GM23338 (cell line): ENCODE results near the gene PAK1. TPM values are rescaled to one million over a fixed set of nuclear protein-coding genes. Genes with fewer than 3 reads are reported as not detected.

ENCODE experiments used
- ATAC-seq: fragments of 200-7000 bp; cut with Tn5 transposase; 3 replicates; pipeline ENCODE4 v1.9.1; 2020
- DNase-seq: peaks from one replicate; pipeline ENCODE4 v3.0.0-alpha.2; 2015; ENCODE audit warnings: low spot score
- H2AFZ ChIP-seq: fragments of 200-600 bp; sonication (generic); 2 replicates; pipeline ENCODE4 v1.8.0; 2016; ENCODE audit warnings: antibody characterized with exemption, mild to moderate bottlenecking, moderate library complexity
- H3F3A ChIP-seq: fragments of 200-600 bp; sonication (generic); replicated peaks from 2 replicates; pipeline ENCODE4 v1.8.0; 2017; ENCODE audit warnings: antibody characterized with exemption, mixed run types, low read depth
- H3K27ac ChIP-seq: fragments of 200-600 bp; sonication (generic); 2 replicates; pipeline ENCODE4 v1.6.1; 2016; ENCODE audit warnings: low read depth
- H3K27me3 ChIP-seq: fragments of 200-600 bp; sonication (generic); 2 replicates; pipeline ENCODE4 v1.8.0; 2016; ENCODE audit warnings: mild to moderate bottlenecking, mixed run types, moderate library complexity; ENCODE audit not compliant: insufficient read depth
- H3K36me3 ChIP-seq: fragments of 200-600 bp; sonication (generic); 2 replicates; pipeline ENCODE4 v1.8.0; 2016; ENCODE audit warnings: mild to moderate bottlenecking; ENCODE audit not compliant: insufficient read depth
- H3K4me1 ChIP-seq: fragments of 200-600 bp; sonication (generic); 2 replicates; pipeline ENCODE4 v1.8.0; 2016; ENCODE audit warnings: mild to moderate bottlenecking, moderate library complexity; ENCODE audit not compliant: insufficient read depth
- H3K4me2 ChIP-seq: fragments of 200-600 bp; sonication (generic); 2 replicates; pipeline ENCODE4 v1.7.1; 2017; ENCODE audit warnings: mixed run types
- H3K4me3 ChIP-seq: fragments of 200-600 bp; sonication (generic); 2 replicates; pipeline ENCODE4 v1.6.1; 2016; ENCODE audit warnings: mixed run types
- H3K79me2 ChIP-seq: fragments of 200-600 bp; sonication (generic); replicated peaks from 2 replicates; pipeline ENCODE4 v1.8.0; 2017; ENCODE audit warnings: mild to moderate bottlenecking; ENCODE audit not compliant: insufficient read depth
- H3K9me2 ChIP-seq: fragments of 200-600 bp; sonication (generic); 2 replicates; pipeline ENCODE4 v1.8.0; 2017; ENCODE audit not compliant: insufficient read depth
- H4K20me1 ChIP-seq: fragments of 200-600 bp; sonication (generic); replicated peaks from 2 replicates; pipeline ENCODE4 v1.8.0; 2017; ENCODE audit warnings: mild to moderate bottlenecking; ENCODE audit not compliant: insufficient read depth
- H3K27ac Mint-ChIP-seq: 2 replicates; pipeline ENCODE4 v1.8.0; 2020; ENCODE audit warnings: inconsistent platforms, mild to moderate bottlenecking, moderate library complexity, mixed read lengths
- H3K27me3 Mint-ChIP-seq: 3 replicates; pipeline ENCODE4 v1.8.0; 2022; ENCODE audit warnings: low read depth, mild to moderate bottlenecking, moderate library complexity, mixed read lengths, inconsistent platforms; ENCODE audit not compliant: insufficient read depth, poor library complexity
- H3K36me3 Mint-ChIP-seq: 3 replicates; pipeline ENCODE4 v1.8.0; 2021; ENCODE audit warnings: low read depth, mild to moderate bottlenecking, inconsistent platforms, moderate library complexity, mixed read lengths
- H3K4me1 Mint-ChIP-seq: 3 replicates; pipeline ENCODE4 v1.8.0; 2020; ENCODE audit warnings: mild to moderate bottlenecking, inconsistent platforms, mixed read lengths
- H3K4me3 Mint-ChIP-seq: 3 replicates; pipeline ENCODE4 v1.8.0; 2021; ENCODE audit warnings: moderate library complexity, mild to moderate bottlenecking, inconsistent platforms, mixed read lengths
- H3K9me3 Mint-ChIP-seq: 3 replicates; pipeline ENCODE4 v1.8.0; 2020; ENCODE audit warnings: moderate library complexity, mild to moderate bottlenecking, inconsistent platforms, mixed read lengths
- EZH2phosphoT487 ChIP-seq: fragments of 200-600 bp; sonication (generic); IDR thresholded peaks from one replicate; pipeline ENCODE4 v1.8.1; 2018; ENCODE audit warnings: antibody characterized with exemption; ENCODE audit not compliant: unreplicated experiment
- JUNB ChIP-seq: IDR thresholded peaks from one replicate; pipeline ENCODE4 v1.6.1; 2016; ENCODE audit warnings: antibody characterized with exemption; ENCODE audit not compliant: unreplicated experiment
- NANOG ChIP-seq: IDR thresholded peaks from 2 replicates; pipeline ENCODE4 v1.6.1; 2016; ENCODE audit warnings: antibody characterized with exemption, borderline replicate concordance
- REST ChIP-seq: IDR thresholded peaks from one replicate; pipeline ENCODE4 v1.6.1; 2018; ENCODE audit warnings: antibody characterized with exemption; ENCODE audit not compliant: unreplicated experiment
- STAT1 ChIP-seq: IDR thresholded peaks from one replicate; pipeline ENCODE4 v1.6.1; 2016; ENCODE audit warnings: antibody characterized with exemption; ENCODE audit not compliant: unreplicated experiment
- ZNF114 ChIP-seq: fragments of 250-450 bp; sonication (Bioruptor Pico); IDR thresholded peaks from 2 replicates; pipeline ENCODE4 v1.5.0; 2020; ENCODE audit warnings: mild to moderate bottlenecking, moderate library complexity
- ZNF331 ChIP-seq: fragments of 250-450 bp; sonication (Bioruptor Pico); IDR thresholded peaks from 2 replicates; pipeline ENCODE4 v1.5.0; 2020; ENCODE audit warnings: low read depth, mild to moderate bottlenecking, moderate library complexity
- ZNF462 ChIP-seq: fragments of 250-450 bp; sonication (Bioruptor Pico); IDR thresholded peaks from 2 replicates; pipeline ENCODE4 v1.5.0; 2020; ENCODE audit warnings: mild to moderate bottlenecking, moderate library complexity
- polyA plus RNA-seq: library from polyadenylated mRNA; unstranded; fragments of >200 nt; fragmentation: Nextera tagmentation; extraction: Ambion mirVana; gene quantifications from 2 replicates; pipeline ENCODE4 v1.2.1, GENCODE V29; 2016
- total RNA-seq: library from RNA; depleted of rRNA; stranded (reverse); fragments of >200 nt; shearing (Covaris generic); gene quantifications from 2 replicates; pipeline ENCODE4 v1.2.3, GENCODE V29; 2014
- TF ChIP-seq, protein P1 (sequence below): IDR thresholded peaks from 2 replicates; pipeline ENCODE4 v1.6.1; 2016; ENCODE audit warnings: antibody characterized with exemption

The PAK1 gene
- total and polyA plus RNA-seq, 2 experiments from 2014 or later, result 102 to 175 TPM

- Histone ChIP-seq H2AFZ (no peak overlapping the region), H4K20me1 (peaks cover 74% of the 10 kb centered on the region), H3K36me3 (no peaks in the 10 kb centered on the region), H3K79me2 (peaks cover 100% of the 10 kb centered on the region), H3K27ac (no peak overlapping the region), H3K4me2 (no peak overlapping the region), H3K27me3 (no peaks in the 10 kb centered on the region), H3K9me2 (peaks cover 14% of the 10 kb centered on the region), H3K4me1 (peaks cover 73% of the 10 kb centered on the region), H3K4me3 (no peak overlapping the region), H3F3A (peaks cover 3% of the 10 kb centered on the region)
- no peak for ATAC-seq
- peaks cover 3% of the 10 kb centered on the region for H3K27me3 Mint-ChIP-seq
- TF ChIP-seq ZNF462 (CRISPR knock-in tag), result no peak
- TF ChIP-seq STAT1, result no peak
- no peak for TF ChIP-seq ZNF331 (CRISPR knock-in tag)
- no peak for TF ChIP-seq REST
- no peak for TF ChIP-seq EZH2phosphoT487
- TF ChIP-seq NANOG, result no peak
- TF ChIP-seq, protein P1, sequence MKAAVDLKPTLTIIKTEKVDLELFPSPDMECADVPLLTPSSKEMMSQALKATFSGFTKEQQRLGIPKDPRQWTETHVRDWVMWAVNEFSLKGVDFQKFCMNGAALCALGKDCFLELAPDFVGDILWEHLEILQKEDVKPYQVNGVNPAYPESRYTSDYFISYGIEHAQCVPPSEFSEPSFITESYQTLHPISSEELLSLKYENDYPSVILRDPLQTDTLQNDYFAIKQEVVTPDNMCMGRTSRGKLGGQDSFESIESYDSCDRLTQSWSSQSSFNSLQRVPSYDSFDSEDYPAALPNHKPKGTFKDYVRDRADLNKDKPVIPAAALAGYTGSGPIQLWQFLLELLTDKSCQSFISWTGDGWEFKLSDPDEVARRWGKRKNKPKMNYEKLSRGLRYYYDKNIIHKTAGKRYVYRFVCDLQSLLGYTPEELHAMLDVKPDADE, result no peak
- TF ChIP-seq ZNF114 (CRISPR knock-in tag), result no peak
- TF ChIP-seq JUNB, result no peak
- H3K9me3 Mint-ChIP-seq, result no peaks in the 10 kb centered on the region; the same call in 2 of the 3 replicates
- DNase-seq, result no peak
- H3K4me3 Mint-ChIP-seq, result no peak overlapping the region
- H3K4me1 Mint-ChIP-seq, result peaks cover 57% of the 10 kb centered on the region
- H3K36me3 Mint-ChIP-seq, result peaks cover 10% of the 10 kb centered on the region; the same call in 2 of the 3 replicates
- H3K27ac Mint-ChIP-seq, result no peak overlapping the region
Measured at GRCh38 chr11:77406396-77406795, 67.5 kb downstream of the PAK1 start.
